GM12892 (cell line): ENCODE measurements around the gene DCC.

Experiments
- DNase-seq: peaks from one replicate; pipeline ENCODE4 v3.0.0; 2011; ENCODE audit not compliant: insufficient read length
- FAIRE-seq: peaks from 2 replicates; lab custom pipeline; 2011; peaks lifted over from hg19 to GRCh38; lab: Jason Lieb, UNC
- POLR2A ChIP-seq: IDR thresholded peaks from 2 replicates; pipeline ENCODE4 v1.6.1; 2011; ENCODE audit warnings: low read depth, low read length, control low read depth
- POLR2AphosphoS5 ChIP-seq: IDR thresholded peaks from 2 replicates; pipeline ENCODE4 v1.6.1; 2011; ENCODE audit warnings: low read depth, low read length, control low read depth
- TAF1 ChIP-seq: IDR thresholded peaks from 2 replicates; pipeline ENCODE4 v1.6.1; 2011; ENCODE audit warnings: low read depth, mild to moderate bottlenecking, control low read depth, low read length, borderline replicate concordance

DCC gene

GRCh38 chr18:52433797-52434196 lies 93.8 kb downstream of the DCC start:
- no peak for TF ChIP-seq TAF1
- TF ChIP-seq POLR2A = no peak
- no peak for TF ChIP-seq POLR2AphosphoS5
- FAIRE-seq (no peak), DNase-seq (no peak)

GRCh38 chr18:52435301-52435700 lies 95.3 kb downstream of the DCC start:
- DNase-seq (no peak), FAIRE-seq (no peak)
- TF ChIP-seq TAF1 (no peak), POLR2AphosphoS5 (no peak), POLR2A (no peak)

- no peak for DNase-seq
- TF ChIP-seq POLR2A (no peak), POLR2AphosphoS5 (no peak), TAF1 (no peak)
- FAIRE-seq = no peak
Measured at GRCh38 chr18:52437161-52437560, 97.2 kb downstream of the DCC start.

GRCh38 chr18:52439457-52439856 lies 99.5 kb downstream of the DCC start:
- FAIRE-seq (no peak), DNase-seq (no peak)
- TF ChIP-seq TAF1 (no peak), POLR2AphosphoS5 (no peak), POLR2A (no peak)

- TF ChIP-seq TAF1 = no peak
- no peak for TF ChIP-seq POLR2AphosphoS5
- TF ChIP-seq POLR2A = no peak
- DNase-seq (no peak), FAIRE-seq (no peak)
Measured at GRCh38 chr18:52441794-52442193, 101.8 kb downstream of the DCC start.

- FAIRE-seq (no peak), DNase-seq (no peak)
- TF ChIP-seq POLR2AphosphoS5 (no peak), TAF1 (no peak), POLR2A (no peak)
Measured at GRCh38 chr18:52442686-52443085, 102.7 kb downstream of the DCC start.

GRCh38 chr18:52451256-52451655 lies 111.3 kb downstream of the DCC start:
- TF ChIP-seq POLR2A = no peak
- TF ChIP-seq TAF1 = no peak
- TF ChIP-seq POLR2AphosphoS5 = no peak
- DNase-seq = no peak
- no peak for FAIRE-seq

GRCh38 chr18:52451851-52452250 lies 111.9 kb downstream of the DCC start:
- DNase-seq = no peak
- TF ChIP-seq POLR2AphosphoS5 = no peak
- no peak for TF ChIP-seq TAF1
- no peak for TF ChIP-seq POLR2A
- no peak for FAIRE-seq

- DNase-seq (no peak), FAIRE-seq (no peak)
- TF ChIP-seq POLR2A (no peak), TAF1 (no peak), POLR2AphosphoS5 (no peak)
Measured at GRCh38 chr18:52452427-52452826, 112.4 kb downstream of the DCC start.

- DNase-seq = no peak
- no peak for FAIRE-seq
- no peak for TF ChIP-seq TAF1
Measured at GRCh38 chr18:52459890-52460289, 119.9 kb downstream of the DCC start.

GRCh38 chr18:52462853-52463252 lies 122.9 kb downstream of the DCC start:
- no peak for TF ChIP-seq POLR2A
- TF ChIP-seq POLR2AphosphoS5 = no peak
- no peak for TF ChIP-seq TAF1
- DNase-seq (no peak), FAIRE-seq (no peak)

- FAIRE-seq (no peak), DNase-seq (no peak)
Measured at GRCh38 chr18:52465391-52465790, 125.4 kb downstream of the DCC start.

GRCh38 chr18:52468496-52468895 lies 128.5 kb downstream of the DCC start:
- no peak for FAIRE-seq
- DNase-seq = no peak
- no peak for TF ChIP-seq POLR2A
- TF ChIP-seq TAF1 = no peak
- TF ChIP-seq POLR2AphosphoS5 = no peak

More at GRCh38 chr18:52465391-52465790, 125.4 kb downstream of the DCC start:
- no peak for TF ChIP-seq TAF1
- TF ChIP-seq POLR2AphosphoS5 = no peak
- TF ChIP-seq POLR2A = no peak

GRCh38 chr18:52475325-52475724 lies 135.3 kb downstream of the DCC start:
- TF ChIP-seq POLR2A = no peak
- no peak for TF ChIP-seq POLR2AphosphoS5
- no peak for TF ChIP-seq TAF1
- FAIRE-seq (no peak), DNase-seq (no peak)

GRCh38 chr18:52481116-52481515 lies 141.1 kb downstream of the DCC start:
- no peak for DNase-seq
- no peak for FAIRE-seq
- TF ChIP-seq TAF1 (no peak), POLR2A (no peak), POLR2AphosphoS5 (no peak)
